Measurements from ENCODE around the gene TEKT5. TPM values are rescaled to one million over a fixed set of nuclear protein-coding genes. Genes with fewer than 3 reads are reported as not detected.
A peak's percentile ranks its signal among the peaks of the same experiment; 100 is the strongest.
"Not testable (repeated sequence)": the region's sequence is repeated elsewhere in the genome, so short reads cannot be mapped to it uniquely, and the experiment has no call there.

TEKT5 gene
- total and polyA plus RNA-seq, 8 donors = 0.28 to 22.8 (median 1.0) TPM; not detected in 2

DNA sequence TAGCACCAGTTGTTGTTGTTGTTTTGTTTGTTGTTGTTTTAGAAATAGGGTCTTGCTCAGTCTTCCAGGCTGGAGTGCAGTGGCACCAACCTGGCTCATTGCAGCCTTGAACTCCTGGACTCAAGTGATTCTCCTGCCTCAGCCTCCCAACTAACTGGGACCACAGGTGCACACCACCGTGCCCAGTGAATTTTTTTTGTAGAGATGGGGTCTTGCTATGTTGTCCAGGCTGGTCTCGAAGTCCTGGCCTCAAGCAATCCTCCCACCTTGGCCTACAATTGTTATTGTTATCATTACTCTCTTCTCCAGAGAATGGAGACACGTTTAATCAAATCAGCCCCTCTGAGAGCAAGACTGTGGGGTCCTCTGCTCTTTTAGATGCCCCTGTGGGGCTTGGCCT is 71.7 kb downstream of the TEKT5 start:
- Histone ChIP-seq H3K4me1 (peaks cover 11 to 25% (median 14%) of the 10 kb centered on the region in 4 donors), H3K27me3 (peaks cover 0 to 17% (median 0%) of the 10 kb centered on the region in 3 donors), H3K27ac (no peak overlapping the region), H3K36me3 (no peaks in the 10 kb centered on the region), H3K9me3 (no peaks in the 10 kb centered on the region), H3K4me3 (no peak overlapping the region)
- no peak for TF ChIP-seq POLR2A (IDR thresholded peaks at IDR 0.05)
- TF ChIP-seq EP300 (IDR thresholded peaks at IDR 0.05) = no peak
- no peak for DNase-seq
- intact Hi-C loops (cut with DNase I; ENCODE audit: low total_unique reads) = no loop called here
- 75 to 93% (median 84%) methylated on average over 3 of the region's 3 CpGs for WGBS, 5 donors

DNA sequence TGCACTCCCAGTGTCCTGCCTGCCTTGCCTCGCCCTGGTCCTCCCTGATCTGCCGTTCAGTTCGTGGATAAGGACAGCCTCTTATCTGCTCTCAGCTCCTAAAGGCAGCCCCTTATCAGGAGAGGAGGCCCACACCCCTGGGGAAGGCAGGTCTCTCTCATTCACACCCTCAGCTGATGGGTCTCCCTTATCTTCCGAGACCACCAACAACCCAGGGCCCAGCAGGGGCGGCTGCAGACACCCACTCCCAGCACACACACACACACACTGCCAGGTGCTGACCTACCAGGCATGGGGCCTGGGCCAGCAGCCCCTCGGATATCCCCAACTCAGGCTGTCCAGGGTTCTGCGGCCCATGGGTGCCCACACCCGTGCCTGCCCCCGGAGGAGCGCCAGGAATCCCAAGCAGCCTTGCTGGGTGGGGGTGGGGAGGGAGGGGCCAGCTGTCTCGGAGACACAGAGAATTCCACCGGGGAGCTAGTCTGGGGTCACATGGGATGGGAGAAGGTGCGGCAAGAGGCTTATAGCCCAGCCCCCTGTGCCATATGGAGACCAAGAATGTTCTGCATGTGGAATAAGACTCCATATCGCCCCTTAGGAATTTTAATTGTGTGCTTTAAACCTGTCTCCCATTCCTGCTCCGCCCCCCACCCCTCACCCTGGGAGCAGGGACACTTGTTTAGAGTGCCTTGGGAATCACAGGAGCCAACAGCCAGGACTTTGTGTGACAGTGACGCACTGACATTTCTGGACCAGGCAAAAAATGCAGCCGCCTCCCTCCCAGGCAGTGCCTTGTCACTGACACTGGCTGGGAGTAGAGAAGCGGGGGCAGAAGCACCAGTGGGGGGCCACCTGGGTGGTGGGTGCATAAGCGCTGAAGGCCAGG is 72.5 kb downstream of the TEKT5 start:
- no peaks in the 10 kb centered on the region for H3K9me3 ChIP-seq
- TF ChIP-seq EP300 (IDR thresholded peaks at IDR 0.05) (no peak), POLR2A (IDR thresholded peaks at IDR 0.05) (no peak), POLR2AphosphoS5 (IDR thresholded peaks at IDR 0.05) (no peak)
- TF ChIP-seq, protein P1, sequence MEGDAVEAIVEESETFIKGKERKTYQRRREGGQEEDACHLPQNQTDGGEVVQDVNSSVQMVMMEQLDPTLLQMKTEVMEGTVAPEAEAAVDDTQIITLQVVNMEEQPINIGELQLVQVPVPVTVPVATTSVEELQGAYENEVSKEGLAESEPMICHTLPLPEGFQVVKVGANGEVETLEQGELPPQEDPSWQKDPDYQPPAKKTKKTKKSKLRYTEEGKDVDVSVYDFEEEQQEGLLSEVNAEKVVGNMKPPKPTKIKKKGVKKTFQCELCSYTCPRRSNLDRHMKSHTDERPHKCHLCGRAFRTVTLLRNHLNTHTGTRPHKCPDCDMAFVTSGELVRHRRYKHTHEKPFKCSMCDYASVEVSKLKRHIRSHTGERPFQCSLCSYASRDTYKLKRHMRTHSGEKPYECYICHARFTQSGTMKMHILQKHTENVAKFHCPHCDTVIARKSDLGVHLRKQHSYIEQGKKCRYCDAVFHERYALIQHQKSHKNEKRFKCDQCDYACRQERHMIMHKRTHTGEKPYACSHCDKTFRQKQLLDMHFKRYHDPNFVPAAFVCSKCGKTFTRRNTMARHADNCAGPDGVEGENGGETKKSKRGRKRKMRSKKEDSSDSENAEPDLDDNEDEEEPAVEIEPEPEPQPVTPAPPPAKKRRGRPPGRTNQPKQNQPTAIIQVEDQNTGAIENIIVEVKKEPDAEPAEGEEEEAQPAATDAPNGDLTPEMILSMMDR (IDR thresholded peaks at IDR 0.05) = no peak
- H3K36me3 ChIP-seq = no peaks in the 10 kb centered on the region
- peaks cover 0 to 25% (median 0%) of the 10 kb centered on the region in 3 donors for H3K27me3 ChIP-seq
- no peak overlapping the region for H3K4me3 ChIP-seq
- no peak for DNase-seq
- intact Hi-C loops (cut with DNase I; ENCODE audit: low total_unique reads) = no loop called here
- no peak overlapping the region for H3K27ac ChIP-seq
- 52 to 77% (median 63%) methylated on average over 16 to 19 of the region's 19 CpGs for WGBS, 5 donors
- peaks cover 17 to 32% (median 21%) of the 10 kb centered on the region in 4 donors for H3K4me1 ChIP-seq

DNA sequence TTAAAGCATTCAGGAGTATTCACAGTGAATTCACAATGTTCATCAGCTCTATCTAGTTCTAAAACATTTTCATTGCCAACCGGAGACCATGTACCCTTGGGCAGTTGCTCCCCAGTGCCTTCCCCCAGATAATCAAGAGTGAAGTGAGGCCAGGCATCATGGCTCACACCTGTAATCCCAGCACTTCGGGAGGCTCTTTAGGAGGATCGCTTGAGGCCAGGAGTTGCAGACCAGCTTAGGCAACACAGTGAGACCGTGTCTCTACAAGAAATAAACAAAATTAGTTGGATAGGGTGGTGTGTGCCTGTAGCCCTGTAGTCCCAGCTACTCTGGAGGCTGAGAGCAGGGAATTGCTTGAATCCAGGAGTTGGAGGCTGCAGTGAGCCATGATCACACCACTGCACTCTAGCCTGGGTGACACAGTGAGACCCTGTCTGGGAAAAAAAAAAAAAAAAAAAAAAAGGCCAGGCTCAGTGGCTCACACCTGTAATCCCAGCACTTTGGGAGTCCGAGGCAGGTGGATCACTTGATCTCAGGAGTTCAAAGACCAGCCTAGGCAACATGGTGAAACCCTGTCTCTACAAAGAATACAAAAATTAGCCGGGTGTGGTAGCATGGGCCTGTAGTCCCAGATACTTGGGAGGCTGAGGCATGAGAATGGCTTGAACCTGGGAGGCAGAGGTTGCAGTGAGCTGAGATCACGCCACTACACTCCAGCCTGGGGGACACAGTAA is 73.3 kb downstream of the TEKT5 start:
- WGBS, 5 donors = 83 to 92% (median 85%) methylated on average over 7 of the region's 7 CpGs
- H3K36me3 ChIP-seq; DNase-seq; H3K27ac ChIP-seq; H3K4me3 ChIP-seq; intact Hi-C loops (cut with DNase I; ENCODE audit: low total_unique reads); H3K9me3 ChIP-seq: not testable (repeated sequence)
- Histone ChIP-seq H3K27me3 (peaks cover 0 to 34% (median 0%) of the 10 kb centered on the region in 3 donors), H3K4me1 (peaks cover 23 to 41% (median 28%) of the 10 kb centered on the region in 4 donors)

DNA sequence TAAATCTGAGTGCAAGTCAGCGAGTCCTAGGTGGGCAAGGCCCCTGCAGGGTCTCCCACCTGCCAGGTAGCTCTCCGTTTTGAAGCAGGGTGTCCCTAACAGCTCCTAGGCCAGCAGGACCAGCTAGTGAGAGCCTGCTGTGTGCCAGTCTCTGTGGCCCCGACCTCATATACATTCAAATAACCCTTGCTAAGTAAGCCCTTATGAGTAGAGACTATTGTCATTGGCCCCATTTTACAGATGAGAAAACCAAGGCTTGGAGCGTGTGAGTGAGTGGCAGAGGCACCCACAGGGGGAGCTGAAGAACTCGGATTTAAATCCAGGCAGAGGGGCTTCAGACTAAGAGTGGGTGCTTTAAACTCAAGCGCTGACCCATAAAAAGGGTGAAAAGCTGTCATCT is 74.6 kb downstream of the TEKT5 start:
- TF ChIP-seq, protein P1 (IDR thresholded peaks at IDR 0.05) = no peak
- TF ChIP-seq POLR2AphosphoS5 (IDR thresholded peaks at IDR 0.05) (no peak), EP300 (IDR thresholded peaks at IDR 0.05) (no peak), POLR2A (IDR thresholded peaks at IDR 0.05) (no peak)
- WGBS, 5 donors = 85 to 93% (median 86%) methylated on average over 6 of the region's 6 CpGs
- no peaks in the 10 kb centered on the region for H3K9me3 ChIP-seq
- H3K27ac ChIP-seq = no peak overlapping the region
- DNase-seq = no peak
- intact Hi-C loops (cut with DNase I; ENCODE audit: low total_unique reads) = no loop called here
- H3K4me1 ChIP-seq = peaks cover 23 to 41% (median 26%) of the 10 kb centered on the region in 4 donors
- no peaks in the 10 kb centered on the region for H3K36me3 ChIP-seq
- H3K4me3 ChIP-seq = no peak overlapping the region
- peaks cover 0 to 35% (median 0%) of the 10 kb centered on the region in 3 donors for H3K27me3 ChIP-seq

DNA sequence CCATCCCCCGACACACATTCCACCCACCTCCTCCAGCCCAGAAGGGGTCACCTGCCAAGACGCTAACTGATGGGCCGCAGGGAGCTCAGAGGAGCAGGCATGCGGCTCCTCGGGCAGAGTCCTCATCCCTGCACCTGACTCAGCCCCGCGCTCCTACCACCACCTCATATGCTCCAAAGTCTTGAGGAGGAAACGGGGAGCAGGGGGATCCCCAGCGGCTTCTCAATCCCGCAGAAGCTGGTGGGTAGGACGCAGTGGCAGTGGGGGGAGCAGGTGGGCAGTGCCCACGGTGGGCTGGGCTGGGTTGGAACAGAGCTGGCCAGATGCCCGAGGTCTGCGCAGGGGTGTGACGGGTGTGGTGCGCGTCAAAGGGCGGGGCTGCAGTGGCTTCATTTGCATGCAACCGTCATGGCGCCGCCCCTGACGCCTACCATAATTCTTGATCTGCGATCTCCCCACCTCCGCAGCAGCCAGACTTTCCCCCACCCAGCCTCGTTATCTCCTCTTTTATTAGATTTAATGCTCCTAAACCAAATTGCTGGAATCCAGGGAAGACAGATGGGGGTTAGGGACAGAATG is 75.4 kb downstream of the TEKT5 start:
- Histone ChIP-seq H3K36me3 (no peaks in the 10 kb centered on the region), H3K9me3 (no peaks in the 10 kb centered on the region), H3K4me1 (peaks cover 23 to 41% (median 26%) of the 10 kb centered on the region in 4 donors), H3K4me3 (peak overlapping the region in 3 of 4 donors; percentile 7 to 28 (median 24)), H3K27ac (peak overlapping the region in 2 of 5 donors; percentile 4 to 72), H3K27me3 (peaks cover 0 to 35% (median 0%) of the 10 kb centered on the region in 3 donors)
- TF ChIP-seq POLR2AphosphoS5 (IDR thresholded peaks at IDR 0.05) = no peak
- TF ChIP-seq POLR2A (IDR thresholded peaks at IDR 0.05) = no peak
- TF ChIP-seq EP300 (IDR thresholded peaks at IDR 0.05) = no peak
- TF ChIP-seq, protein P1 (IDR thresholded peaks at IDR 0.05) = no peak
- DNase-seq = peak; percentile 60 to 84
- intact Hi-C loops (cut with DNase I; ENCODE audit: low total_unique reads) = no loop called here
- 19 to 39% (median 26%) methylated on average over 17 to 25 of the region's 25 CpGs for WGBS, 5 donors

Data from stomach (tissue), 9 donors.